AG04449 (cell line): ENCODE data around the gene WIPF1.
"Not testable (repeated sequence)": the region's sequence is repeated elsewhere in the genome, so short reads cannot be mapped to it uniquely, and the experiment has no call there.

Experiments
- CTCF ChIA-PET: fragments of 350-600 bp; formaldehyde crosslinking; extraction: SDS; loops from one replicate; lab custom pipeline; 2021; ENCODE audit warnings: antibody characterized with exemption; lab: Yijun Ruan, JAX
- POLR2A ChIA-PET: fragments of 400-600, 350-600 bp; formaldehyde crosslinking; extraction: SDS; loops from one replicate; lab custom pipeline; 2020; ENCODE audit warnings: antibody characterized with exemption, inconsistent platforms; lab: Yijun Ruan, JAX
- DNase-seq: peaks from one replicate; pipeline ENCODE4 v3.0.0-alpha.2; 2010; ENCODE audit warnings: low read depth, low spot score
- H3K4me3 ChIP-seq: 2 replicates; pipeline ENCODE4 v1.5.1; 2011; ENCODE audit warnings: low read depth, mild to moderate bottlenecking, control low read depth, low read length
- CTCF ChIP-seq: IDR thresholded peaks from one replicate; pipeline ENCODE4 v1.5.1; 2011; ENCODE audit warnings: mild to moderate bottlenecking, moderate library complexity, low read length, control low read depth, inconsistent platforms; ENCODE audit not compliant: insufficient read depth; ENCODE audit errors: missing control alignments

Gene WIPF1

DNA sequence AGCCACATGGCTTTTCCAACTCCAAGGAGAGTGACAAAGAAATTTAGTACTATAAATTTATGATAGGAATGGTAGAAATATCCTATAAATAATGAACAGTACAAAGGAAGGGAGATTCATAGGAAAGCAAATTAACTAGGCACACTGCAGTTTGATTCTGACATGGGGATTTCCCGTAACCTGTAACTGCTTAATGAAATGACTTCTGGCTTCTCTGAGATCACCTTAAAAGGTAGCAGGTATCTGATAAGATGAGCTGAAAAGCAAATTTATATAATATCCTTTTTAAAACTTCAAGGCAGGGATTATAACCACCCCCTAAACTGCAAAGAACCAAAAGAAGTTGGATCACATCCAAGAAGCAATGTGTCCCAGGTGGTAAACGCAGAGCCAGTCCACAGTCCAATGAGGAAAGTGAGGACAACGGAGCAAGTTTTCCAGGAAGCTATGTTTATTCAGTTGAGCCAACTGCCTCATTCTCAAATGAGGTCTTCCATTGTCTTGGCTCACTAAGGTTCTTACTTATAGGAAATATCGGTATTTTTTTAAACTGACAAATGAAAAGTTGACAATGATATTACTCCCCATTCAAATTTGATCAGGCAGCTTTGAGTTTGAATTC, 43.0 kb downstream of the WIPF1 start:
- H3K4me3 ChIP-seq: no peak overlapping the region
- ChIA-PET POLR2A (no interaction called here), CTCF (interaction anchor here (1.4 to 3.6 kb wide), 6 partner anchors 8 to 143 kb away, joined by 3 to 16 read pairs (median 6); no protein-coding TSS in a partner anchor)
- no peak for TF ChIP-seq CTCF
- no peak for DNase-seq

- DNase-seq: no peak
- H3K4me3 ChIP-seq: no peak overlapping the region
- ChIA-PET CTCF (interaction anchor here (1.4 to 2.2 kb wide), 4 partner anchors 10 to 144 kb away, joined by 3 to 7 read pairs (median 6); no protein-coding TSS in a partner anchor), POLR2A (interaction anchor here (0.9 kb wide), 1 partner anchor 52 kb away, joined by 3 read pairs; no protein-coding TSS in a partner anchor)
- TF ChIP-seq CTCF: no peak
These were observed 43.7 kb downstream of the WIPF1 start for GRCh38 chr2:174553811-174554493.

- no peak for DNase-seq
- CTCF ChIA-PET: interaction anchor here (1.4 kb wide), 1 partner anchor 90 kb away, joined by 8 read pairs; no protein-coding TSS in a partner anchor
- H3K4me3 ChIP-seq: no peak overlapping the region
- POLR2A ChIA-PET: interaction anchor here (0.9 kb wide), 1 partner anchor 53 kb away, joined by 3 read pairs; no protein-coding TSS in a partner anchor
- TF ChIP-seq CTCF: no peak
These were observed 44.7 kb downstream of the WIPF1 start for GRCh38 chr2:174552880-174553279.

GRCh38 chr2:174551697-174552096, 45.9 kb downstream of the WIPF1 start:
- POLR2A ChIA-PET: no interaction called here
- no peak for TF ChIP-seq CTCF
- H3K4me3 ChIP-seq: no peak overlapping the region
- CTCF ChIA-PET: interaction anchor here (1.3 to 1.4 kb wide), 2 partner anchors 89 to 91 kb away, joined by 3 to 8 read pairs; no protein-coding TSS in a partner anchor
- no peak for DNase-seq

DNA sequence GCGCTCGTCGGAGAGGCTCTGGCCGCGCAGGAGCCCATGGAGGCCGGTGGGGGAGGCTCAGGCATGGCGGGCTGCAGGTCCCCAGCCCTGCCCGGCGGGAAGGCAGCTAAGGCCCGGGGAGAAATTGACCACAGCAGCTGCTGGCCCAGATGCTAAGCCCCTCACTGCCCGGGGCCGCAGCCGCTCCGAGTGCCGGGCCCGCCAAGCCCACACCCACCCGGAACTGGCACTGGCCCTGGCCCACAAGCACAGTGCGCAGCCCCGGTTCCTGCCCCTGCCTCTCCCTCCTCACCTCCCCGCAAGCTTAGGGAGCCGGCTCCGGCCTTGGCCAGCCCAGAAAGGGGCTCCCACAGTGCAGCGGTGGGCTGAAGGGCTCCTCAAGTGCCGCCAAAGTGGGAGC, 49.0 kb downstream of the WIPF1 start:
- H3K4me3 ChIP-seq, POLR2A ChIA-PET, DNase-seq: not testable (repeated sequence)
- CTCF ChIA-PET: interaction anchor here (2.8 to 4.0 kb wide), 3 partner anchors 62 to 87 kb away, joined by 10 to 214 read pairs (median 30); partner anchors contain the start of gene GPR155

DNA sequence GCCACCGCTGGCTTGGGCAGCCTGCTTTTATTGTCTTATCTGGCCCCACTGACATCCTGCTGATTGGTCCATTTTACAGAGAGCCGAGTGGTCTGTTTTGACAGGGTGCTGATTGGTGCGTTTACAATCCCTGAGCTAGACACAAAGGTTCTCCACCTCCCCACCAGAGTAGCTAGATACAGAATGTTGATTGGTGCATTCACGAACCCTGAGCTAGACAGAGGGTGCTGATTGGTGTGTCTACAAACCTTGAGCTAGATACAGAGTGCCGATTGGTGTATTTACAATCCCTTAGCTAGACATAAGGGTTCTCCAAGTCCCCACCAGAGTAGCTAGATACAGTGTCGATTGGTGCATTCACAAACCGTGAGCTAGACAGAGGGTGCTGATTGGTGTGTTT, 49.6 kb downstream of the WIPF1 start:
- H3K4me3 ChIP-seq, POLR2A ChIA-PET: not testable (repeated sequence)
- CTCF ChIA-PET: interaction anchor here (0.8 to 4.0 kb wide), 9 partner anchors 8 to 139 kb away, joined by 3 to 214 read pairs (median 9); partner anchors contain the start of gene GPR155

More for the DNA sequence above, 49.6 kb downstream of the WIPF1 start:
- not testable (repeated sequence) for DNase-seq
